ENCODE data around the gene SEPTIN5.
"Not testable (repeated sequence)": the region's sequence is repeated elsewhere in the genome, so short reads cannot be mapped to it uniquely, and the experiment has no call there.

Gene SEPTIN5

GRCh38 chr22:19674929-19675253 is 39.4 kb upstream of the SEPTIN5 start:
- DNase-seq (ENCODE audit: low read depth): no peak
- no peak for TF ChIP-seq CTCF (IDR thresholded peaks at IDR 0.05; ENCODE audit: control insufficient read depth, extremely low read depth, insufficient read depth)
- no peak overlapping the region for H3K4me3 ChIP-seq (ENCODE audit: low read depth, low read length)

- no peak for DNase-seq (ENCODE audit: low read depth)
- no peak for TF ChIP-seq CTCF (IDR thresholded peaks at IDR 0.05; ENCODE audit: control insufficient read depth, extremely low read depth, insufficient read depth)
- no peak overlapping the region for H3K4me3 ChIP-seq (ENCODE audit: low read depth, low read length)
Observed at GRCh38 chr22:19675428-19675827, 38.9 kb upstream of the SEPTIN5 start.

- H3K4me3 ChIP-seq (ENCODE audit: low read depth, low read length); DNase-seq (ENCODE audit: low read depth): not testable (repeated sequence)
Observed at GRCh38 chr22:19676437-19676836, 37.9 kb upstream of the SEPTIN5 start.

- H3K4me3 ChIP-seq (ENCODE audit: low read depth, low read length): no peak overlapping the region
- no peak for DNase-seq (ENCODE audit: low read depth)
- TF ChIP-seq CTCF (IDR thresholded peaks at IDR 0.05; ENCODE audit: control insufficient read depth, extremely low read depth, insufficient read depth): no peak
Observed at GRCh38 chr22:19678949-19679521, 35.3 kb upstream of the SEPTIN5 start.

GRCh38 chr22:19679522-19680101 is 34.7 kb upstream of the SEPTIN5 start:
- DNase-seq (ENCODE audit: low read depth): no peak
- no peak overlapping the region for H3K4me3 ChIP-seq (ENCODE audit: low read depth, low read length)
- peak; percentile 61 for TF ChIP-seq CTCF (IDR thresholded peaks at IDR 0.05; ENCODE audit: control insufficient read depth, extremely low read depth, insufficient read depth)

- no peak for TF ChIP-seq CTCF (IDR thresholded peaks at IDR 0.05; ENCODE audit: control insufficient read depth, extremely low read depth, insufficient read depth)
- DNase-seq (ENCODE audit: low read depth): no peak
- H3K4me3 ChIP-seq (ENCODE audit: low read depth, low read length): no peak overlapping the region
Observed at GRCh38 chr22:19680287-19680881, 33.9 kb upstream of the SEPTIN5 start.

- TF ChIP-seq CTCF (IDR thresholded peaks at IDR 0.05; ENCODE audit: control insufficient read depth, extremely low read depth, insufficient read depth): no peak
Observed at GRCh38 chr22:19680911-19681862, 33.1 kb upstream of the SEPTIN5 start.

More at GRCh38 chr22:19680911-19681862, 33.1 kb upstream of the SEPTIN5 start:
- DNase-seq (ENCODE audit: low read depth): peak; percentile 81
- H3K4me3 ChIP-seq (ENCODE audit: low read depth, low read length): no peak overlapping the region
